ENCODE measurements around the gene NT5C3B.

Gene NT5C3B

DNA sequence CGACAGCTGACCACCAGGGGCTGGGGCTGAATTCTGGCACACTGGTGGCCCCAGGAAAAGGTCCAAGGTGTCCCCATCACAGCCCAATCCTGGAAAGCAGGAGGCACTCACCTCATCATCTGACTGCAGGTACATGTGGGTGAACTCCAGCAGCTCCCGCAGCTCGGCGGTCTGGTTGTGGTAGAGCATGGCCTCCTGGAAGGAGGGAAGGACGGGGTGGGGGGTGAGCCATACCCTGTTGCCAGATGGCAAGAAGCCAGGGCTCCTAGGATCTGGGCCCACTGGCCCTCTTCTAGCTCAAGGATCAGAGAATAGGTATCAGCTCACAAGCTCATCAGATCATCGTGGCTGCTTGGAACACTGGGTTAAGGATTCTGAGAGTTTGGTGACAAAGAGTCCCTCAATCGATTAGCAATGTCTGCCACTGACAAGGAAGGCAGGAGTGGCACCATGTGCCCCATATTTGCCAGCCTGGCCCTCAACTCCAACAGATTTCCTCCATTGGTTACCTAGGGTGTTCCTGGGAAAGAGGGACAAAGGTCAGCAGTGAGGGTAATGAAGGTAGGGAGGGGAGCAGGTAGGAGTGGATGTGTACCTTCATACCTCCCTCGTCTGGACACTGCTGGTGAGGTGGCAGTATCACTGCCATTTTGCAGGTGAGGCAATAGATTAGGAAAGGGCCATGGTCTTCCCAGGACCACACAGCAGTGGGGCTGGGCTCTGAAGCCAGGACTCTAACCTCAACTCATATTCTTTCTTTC lies 29.2 kb downstream of the NT5C3B start:
- no peak for DNase-seq

DNA sequence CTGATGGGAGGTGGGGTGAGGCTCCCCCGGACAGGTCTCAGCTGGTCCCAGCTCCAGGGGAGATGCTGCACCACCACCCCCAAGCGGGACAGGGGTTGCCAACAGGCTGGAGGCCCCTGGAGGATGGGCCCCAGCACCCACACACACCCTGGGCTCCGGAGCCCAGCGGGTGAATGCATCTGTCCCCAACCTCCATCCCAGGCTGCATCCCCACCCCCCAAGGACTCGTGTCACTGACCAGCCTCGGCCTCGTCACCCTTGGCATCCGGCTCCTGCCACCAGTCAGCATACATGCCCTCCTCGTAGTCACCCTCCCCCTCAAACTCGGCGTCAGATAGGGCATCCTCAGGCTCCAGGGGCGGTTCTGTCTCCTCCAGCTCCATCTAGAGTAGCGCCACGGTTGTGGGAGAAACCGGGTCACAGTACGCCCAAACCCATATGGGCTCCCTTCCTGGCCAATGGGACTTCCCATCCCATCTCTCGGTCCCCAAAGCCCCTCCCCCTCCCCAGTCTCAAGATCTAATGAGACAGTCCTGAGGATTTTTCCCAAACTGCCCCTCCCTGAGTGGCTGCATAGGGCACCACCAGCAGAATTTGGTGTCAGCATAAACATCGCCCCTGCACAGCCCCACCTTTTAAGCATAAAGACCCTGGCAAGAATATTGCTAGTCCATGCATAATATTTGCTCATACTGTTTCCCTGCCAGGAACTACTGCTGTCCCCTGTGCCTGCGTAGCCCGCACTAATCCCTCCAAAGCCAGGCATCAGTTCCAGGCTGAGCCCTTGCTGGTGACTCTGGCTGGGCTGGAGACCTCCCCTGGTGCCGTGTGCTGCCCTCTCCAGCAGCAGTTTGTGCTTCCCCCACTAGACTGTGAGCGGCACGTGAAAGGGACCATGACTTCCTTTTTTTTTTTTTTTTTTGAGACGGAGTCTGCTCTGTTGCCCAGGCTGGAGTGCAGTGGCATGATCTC lies 32.7 kb downstream of the NT5C3B start:
- DNase-seq = peak; percentile 64

DNA sequence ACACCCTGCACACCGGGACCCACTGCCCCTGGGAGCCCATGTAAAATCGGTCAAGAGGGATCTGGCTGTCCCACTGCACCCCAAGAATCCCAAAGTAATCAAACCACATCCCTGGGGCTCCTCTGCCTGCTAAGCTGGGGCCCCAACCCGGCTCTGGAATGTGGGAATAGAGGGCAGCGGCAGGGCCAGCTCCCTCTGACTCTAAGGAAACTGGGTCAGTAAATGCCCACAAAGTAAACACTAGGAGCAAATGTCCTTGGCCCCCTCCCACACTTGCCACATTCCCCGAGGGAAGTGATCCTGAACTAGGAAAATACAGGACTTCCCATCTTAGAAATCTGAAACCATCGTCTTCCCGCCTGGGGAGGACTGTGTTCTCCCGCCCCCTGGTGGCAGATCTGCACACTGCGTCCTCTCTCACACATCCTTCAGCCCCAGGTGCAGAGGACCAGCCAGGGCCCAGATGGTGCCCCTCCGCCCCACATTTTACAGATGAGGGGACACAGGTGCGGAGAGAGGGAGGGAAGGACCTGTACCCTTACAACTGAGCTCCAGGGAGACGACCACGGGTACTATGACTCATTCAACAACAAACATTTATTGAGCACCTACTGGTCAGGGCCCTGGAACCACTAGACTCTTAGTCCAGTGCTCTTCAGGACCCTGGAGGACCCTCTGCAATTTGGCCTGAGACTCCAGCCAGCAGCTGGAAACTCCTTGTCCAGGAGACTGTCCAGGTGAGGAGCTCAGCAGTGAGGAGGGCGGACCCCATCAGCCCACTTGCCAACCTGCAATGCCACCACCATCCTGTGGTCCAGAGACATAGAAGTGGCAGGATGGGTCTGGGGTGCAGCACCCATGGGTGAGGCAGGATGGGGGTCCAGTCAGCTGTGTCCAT lies 34.4 kb downstream of the NT5C3B start:
- DNase-seq = peak; percentile 83

DNA sequence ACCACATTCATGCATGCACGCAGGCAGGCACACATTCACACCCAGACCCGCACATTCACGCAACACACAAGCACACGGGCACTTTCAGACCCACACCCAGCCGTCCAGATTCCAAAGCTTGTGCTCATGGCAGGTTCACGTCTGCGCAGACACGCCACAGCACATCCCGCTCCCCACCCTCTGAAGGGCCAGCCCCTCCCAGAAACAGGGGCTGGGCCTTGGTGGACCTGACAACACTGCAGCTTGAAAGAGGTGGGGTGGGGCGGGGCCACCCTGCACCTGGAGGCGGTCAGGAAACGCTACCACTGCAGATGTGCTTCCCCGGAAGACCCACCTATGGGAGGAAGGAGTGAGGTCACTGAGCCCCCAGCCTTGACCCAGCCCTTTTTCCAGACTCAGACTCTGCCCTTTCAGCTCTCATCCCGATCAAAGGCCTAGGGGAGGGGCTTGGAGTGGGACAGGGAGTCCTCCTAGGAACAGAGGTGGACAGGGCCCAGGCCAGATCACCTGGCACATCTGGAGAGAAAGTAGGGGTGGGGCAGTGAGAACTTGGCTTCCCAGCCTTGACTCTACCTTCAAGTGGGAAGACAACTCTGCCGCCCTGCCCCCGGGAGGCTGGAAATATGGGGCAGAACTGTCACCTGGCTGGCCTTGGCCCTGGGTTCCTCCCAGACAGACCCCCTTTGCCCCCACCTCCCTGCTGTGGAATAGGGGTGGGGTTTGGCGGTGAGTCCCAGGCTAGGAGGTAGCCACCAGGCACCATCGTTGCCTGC lies 35.2 kb downstream of the NT5C3B start:
- DNase-seq = no peak

DNA sequence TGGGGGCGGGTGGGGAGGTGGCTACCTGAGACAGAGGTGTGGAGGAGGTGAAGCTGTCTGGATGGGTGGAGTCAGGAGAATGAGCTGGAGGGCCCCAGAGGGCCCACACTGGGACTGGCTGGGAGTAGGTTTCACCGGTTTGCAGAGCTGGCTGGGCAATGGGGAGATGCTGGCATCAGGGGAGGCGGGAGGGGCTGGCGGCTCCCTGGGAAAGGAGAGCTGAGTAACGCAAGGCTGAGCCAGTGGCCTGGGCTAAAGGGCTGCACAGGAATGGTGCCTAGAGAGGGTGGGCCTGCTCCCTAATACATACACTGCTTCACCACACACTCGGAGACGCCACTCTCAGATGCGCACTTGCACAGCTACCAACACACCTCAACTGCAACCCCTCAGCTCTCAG lies 36.7 kb downstream of the NT5C3B start:
- DNase-seq = no peak

DNA sequence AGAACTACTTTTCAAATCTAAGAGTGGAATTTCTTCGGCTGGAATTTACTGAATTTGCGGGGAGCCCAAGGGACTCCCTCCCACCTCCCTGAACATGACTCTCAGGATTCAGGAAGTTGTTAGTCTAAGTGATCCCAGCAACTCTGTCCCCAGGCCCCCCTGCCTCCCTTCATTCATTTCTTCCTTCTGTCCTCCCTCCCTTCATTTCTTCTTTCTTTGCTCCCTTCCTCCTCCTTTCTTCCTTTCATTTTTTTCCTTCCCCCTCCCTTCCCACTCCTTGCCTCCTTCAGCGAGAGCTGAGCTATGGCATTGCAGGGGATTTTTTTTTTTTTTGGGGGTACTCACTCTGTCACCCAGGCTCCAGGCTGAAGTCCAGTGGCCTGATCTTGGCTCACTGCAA lies 38.7 kb downstream of the NT5C3B start:
- no peak for DNase-seq

DNA sequence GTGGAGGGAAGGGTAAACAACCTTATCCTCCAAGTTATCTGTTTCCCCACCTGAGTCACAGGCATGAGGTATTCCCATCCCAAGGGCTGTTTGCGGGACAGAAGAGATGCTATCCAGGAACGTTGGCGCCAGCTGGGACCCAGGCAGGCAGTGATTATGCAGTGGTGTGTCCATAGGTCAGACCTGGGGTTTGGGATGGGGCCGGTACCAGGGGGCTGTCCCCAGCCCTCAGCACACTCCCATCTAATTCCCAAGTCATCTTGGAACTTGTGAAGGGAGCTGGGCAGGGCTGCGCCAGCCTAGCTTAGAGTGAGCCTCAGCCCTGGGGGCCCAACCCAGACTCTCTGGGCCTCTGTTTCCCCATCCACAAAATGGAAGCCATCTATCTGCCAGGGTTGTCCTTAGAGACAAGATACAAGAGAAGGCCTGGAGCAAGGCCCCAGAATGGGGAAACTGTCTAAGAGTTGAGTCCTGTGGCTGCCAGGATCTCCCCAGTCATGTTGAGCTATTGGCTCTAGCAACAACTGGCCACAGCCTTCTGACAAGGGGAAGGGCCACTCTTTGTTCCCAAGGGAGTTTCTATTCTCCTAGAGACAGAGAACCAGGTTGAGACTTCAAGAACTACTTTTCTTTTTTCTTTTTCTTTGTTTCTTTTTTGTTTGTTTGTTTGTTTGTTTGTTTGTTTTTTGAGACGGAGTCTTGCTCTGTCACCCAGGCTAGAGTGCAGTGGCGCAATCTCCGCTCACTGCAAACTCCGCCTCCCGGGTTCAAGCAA lies 39.7 kb downstream of the NT5C3B start:
- no peak for DNase-seq

DNA sequence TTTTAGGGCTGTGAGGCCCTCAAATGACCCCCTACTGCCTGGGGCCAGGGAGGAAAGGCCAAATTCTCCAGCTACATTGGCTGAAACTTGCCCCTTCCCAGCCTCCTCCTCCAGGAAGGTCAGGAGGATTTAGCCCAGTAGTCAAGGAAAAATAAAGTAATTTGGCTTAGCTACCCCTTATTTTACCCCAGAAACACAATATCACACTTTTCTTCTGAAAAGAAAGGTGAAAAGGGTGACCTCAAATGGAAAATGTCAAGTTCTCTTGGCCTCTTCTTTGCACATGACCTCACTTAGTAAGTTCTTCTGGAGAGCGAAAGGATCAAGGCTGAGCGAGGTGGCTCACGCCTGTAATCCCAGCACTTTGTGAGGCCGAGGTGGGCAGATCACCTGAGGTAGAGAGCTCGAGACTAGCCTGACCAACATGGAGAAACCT lies 41.5 kb downstream of the NT5C3B start:
- DNase-seq = no peak

DNA sequence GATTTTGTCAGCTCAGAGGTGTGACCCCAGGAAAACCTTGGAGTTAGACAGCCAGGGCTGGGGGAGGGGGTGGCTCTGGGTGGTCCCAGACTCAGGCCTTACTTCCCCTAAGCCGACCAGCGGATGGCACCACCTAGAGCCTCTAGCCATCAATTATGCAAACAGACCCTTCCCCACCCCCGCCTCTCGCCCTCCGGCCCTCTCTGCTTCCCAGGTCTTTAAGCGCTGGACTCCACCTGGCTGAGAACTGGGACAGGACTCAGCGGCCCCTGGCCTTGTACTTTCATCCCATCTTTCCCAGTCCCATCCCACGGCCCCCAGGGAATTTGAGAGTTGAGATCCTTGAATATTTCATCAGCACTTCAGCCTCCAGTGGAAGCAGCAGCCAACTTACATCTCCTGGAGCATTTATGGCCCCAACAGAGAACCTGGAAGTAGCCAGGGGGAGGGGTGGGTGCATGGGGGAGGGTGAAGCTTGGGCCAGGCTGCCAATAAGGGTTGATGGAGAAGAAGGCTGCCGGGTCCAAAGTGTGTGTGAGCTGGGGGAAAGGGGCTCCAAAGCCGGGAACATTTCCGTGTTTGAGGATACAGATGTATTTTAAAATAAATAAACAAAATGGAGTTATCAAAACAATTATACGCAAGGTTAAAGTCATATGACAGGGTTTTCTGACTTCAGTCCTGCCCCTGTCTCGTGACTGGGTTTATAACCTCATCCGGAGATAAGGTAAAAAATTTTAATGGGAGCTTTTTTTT lies 42.1 kb downstream of the NT5C3B start:
- DNase-seq = no peak

DNA sequence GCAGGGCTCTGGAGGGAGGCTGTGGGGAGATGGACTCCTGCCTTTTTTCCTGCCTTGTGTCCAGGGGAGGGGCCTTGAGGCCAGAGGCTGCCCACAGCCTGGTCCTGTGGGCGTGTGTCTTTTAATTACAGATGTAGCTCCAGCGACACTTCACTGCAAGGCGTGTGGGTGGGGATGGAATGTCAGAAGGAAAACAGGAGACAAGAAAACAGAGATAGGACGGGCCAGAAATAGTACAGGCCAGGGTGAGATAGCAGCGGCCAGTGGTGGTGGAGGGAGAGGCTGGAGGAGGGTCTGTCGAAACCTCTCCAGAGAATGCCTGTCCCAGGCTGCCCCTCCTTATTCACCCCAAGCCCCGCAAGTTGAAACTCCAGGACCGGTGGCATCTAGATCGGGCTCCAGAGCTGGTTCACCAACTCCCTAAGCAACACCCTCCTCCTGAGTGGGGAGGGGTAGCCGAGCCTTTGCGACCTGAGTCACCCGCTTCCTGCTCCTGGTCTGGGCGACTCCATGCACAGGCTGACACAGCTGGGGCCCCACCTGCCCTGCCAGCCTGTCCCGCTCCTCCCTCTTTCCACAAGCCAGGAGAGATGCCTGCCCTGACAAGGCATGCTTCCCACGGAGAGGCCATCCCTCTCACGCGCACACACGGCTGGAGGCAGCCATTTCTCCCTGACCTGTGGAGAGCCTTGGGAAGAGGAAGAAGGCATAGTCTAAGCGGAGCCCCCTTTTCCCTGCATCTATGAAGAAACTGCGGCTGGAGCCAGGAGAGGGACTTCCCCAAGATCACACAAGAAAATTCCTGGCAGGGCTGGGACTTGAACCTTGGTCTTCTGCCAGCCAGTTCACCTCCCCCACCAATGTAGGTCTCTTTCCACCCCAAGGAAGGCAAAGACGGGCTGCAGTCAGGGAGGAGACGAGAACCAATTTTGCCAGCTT lies 42.9 kb downstream of the NT5C3B start:
- DNase-seq = no peak

DNA sequence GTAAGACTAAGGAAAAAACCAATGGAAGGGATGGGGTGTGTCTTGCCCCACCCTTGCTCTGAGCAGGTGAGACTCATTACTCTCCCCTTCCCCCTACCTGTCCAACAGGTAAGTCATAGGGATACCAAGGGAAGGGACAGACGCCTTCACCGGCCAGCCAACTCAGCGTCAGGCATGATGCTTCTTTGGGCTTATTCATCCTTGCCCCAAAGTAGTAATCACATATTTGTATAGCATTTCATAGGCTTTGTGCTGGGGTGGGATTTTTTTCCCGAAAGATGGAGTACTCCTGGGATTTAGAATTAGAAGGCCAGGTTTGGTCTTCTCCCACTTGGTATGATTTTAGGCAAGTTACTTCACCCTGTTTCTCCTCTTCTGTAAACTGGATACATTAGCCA lies 49.0 kb downstream of the NT5C3B start:
- DNase-seq = no peak

DNA sequence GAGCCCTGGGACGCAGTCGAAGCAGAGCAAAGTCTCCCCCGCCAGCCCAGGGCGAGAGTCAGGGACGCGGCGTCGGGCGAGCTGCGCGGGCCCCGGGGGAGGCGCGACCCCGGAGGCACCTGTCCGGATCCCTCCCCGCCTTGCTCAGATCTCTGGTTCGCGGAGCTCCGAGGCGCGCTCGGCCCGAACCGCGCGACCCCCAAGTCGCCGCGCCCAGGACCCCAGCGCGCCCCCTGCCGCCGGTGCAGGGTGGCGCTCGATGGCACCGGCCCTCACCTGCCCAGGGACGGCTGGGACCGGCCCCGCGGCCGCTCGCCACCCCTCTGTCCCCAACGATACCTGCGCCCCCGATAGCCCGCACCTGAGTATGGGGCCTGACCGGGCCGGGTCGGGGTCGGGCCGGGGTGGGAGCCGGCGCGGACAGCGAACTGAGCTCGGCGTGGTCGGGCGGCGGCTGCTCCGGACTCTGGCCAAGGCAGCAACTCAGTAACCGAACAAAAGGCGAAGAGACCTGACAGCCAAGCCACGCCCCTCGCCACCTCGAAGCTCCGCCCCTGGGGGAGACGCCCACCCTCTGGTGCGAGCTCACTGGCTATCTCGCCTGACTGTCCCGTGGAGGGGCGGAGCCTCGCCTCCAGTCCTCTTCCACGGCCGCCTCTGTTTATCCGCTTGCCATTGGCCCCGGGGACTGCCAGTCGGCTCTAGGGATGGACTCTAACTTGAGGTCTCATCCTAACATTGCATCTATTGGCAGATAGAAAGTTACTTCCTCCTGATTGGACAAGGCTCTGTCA lies 49.6 kb downstream of the NT5C3B start, which contains the start of gene JUP:
Gene JUP (minus strand): TSS at position 485 of the 794 bp plus-strand sequence. CDS start 14,857 bp downstream, outside the sequence.
- peak; percentile 99 for DNase-seq

DNA sequence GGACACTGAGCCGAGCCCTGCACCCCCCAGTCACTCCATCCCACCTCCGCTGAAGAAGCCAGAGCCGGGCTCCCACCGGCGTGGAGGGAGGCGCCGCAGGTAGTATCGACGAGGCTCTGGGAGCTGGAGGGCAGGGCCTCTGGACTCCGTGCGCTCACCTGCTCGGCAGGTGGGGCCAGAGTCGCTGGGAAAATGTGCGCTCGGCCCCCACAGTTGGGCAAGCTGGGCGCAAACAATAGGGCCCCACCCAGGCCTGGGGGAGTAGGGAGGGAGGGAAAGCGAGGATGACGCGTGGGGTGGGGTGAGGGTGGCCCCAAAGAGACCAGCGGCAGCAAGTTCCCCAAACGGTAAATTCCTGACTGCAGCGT lies 50.2 kb downstream of the NT5C3B start:
- DNase-seq = peak; percentile 63

DNA sequence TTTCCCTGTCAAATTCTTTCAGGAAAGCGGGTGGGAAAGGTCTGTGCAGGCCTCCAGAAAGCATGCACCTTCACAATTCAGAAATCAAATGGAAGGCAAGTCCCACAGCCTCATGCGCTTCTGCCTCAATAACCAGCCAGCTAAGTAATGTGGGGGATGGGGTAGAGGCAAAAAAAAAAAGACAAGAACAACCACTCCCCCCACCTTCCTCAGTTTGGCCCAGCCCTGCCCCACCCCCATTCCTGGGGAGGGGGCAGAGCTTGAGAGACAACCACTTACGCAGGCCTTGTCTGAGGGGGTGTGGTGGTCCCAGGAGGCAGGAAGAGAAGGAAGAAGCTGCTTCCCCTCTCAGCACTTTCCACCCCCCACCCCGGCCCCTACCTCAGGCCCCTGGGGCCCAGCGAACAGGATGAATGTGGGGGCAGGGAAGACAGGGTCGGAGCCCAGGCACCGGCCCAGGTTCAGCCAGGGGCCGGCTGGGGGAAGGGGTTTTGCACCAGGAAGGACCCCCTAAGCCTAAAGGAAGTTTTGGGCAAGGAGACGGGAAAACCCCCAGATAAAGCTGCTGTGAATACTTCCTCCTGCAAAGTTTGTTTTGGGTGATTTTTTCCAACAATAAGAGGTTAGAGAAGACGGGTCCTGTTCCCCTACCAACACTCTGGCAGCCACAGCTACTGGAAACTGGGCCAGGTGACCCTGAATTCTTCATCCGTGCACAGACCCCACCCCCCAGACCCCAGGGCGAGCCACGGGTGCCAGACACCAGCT lies 50.8 kb downstream of the NT5C3B start:
- peak; percentile 44 for DNase-seq

DNA sequence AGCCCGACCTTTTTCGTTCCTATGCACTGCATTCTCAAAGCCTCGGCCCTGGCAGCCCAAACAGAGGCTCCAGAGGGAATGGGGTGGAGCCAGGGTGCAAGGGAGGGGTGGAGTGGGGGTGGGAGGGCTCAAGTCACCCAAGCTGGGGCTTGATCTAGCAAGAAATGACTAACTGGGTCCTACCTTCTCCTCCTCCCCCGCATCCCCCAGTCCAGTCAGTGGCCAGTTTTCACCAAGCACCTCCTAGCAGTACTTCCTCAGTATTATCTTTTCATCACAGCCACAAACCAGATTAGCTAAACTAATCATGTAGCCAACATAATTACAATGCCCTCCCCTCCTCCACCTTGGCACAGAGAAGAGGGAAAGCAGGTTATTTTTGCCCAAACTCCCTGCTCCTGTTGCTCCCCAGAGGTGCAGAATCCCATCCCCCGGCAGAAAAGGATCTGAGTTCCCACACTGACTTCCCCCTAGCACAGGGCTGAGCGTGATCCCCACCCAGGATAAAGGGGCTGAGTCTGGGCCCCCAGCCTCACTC lies 51.8 kb downstream of the NT5C3B start:
- DNase-seq = peak; percentile 79

DNA sequence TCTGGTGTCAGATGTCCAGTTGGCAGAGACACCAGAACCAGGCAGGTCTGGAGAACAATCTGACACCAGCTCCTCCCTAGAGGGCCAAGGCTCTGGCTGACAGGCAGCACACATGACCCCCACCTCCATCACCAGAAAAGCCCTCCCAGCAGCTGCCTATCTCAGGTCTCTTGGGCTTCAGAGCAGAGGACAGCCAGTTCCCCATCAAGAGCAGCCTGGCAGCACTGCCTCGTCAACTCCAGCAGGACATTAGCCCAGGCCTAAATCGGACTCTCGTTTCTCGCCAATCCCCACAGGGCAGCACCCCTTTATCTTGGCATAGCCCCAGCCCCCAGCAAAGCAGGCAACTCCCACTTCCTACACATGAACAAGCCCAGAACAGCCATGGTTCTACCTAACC lies 53.9 kb downstream of the NT5C3B start:
- no peak for DNase-seq

DNA sequence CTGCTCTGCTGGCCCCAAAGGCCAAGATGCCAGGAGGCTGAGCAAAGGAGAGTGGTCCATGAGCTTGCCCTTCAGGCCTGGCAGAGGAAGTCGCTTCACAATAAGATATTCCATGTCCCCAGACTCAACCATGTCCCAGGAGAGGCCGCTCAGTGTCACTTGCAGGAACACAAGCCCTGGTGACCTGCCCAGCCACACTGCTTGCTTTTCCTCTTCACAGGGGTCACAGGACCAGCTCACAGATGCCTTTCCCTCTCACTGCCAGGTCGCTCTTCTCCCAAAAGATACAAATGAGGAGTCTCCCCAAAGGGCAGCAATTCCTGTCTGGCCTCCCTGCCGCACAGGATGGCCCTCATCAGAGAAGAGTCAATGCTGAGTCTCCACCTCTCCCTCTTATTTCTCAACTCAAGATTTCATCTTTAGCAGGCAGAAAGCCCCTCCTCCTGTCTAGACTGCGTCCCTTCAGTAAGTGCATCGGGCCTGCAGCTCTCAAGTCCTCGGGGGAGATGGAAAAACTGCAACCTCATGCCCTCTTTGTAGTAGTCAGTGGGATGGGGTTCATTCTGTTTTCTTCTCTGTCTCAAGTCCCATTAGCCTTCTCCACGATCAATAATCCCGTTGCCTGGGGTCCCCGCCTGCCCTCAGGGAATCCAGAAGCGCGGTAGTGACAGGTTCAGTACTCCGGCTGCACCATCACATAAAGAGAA lies 54.5 kb downstream of the NT5C3B start:
- DNase-seq = no peak

Data from hematopoietic multipotent progenitor cell treated with erythropoietin and hydrocortisone succinate and interleukin-3 and kit ligand, for 6 days (in vitro differentiated cells).